Esophagus (tissue), 2 donors: ENCODE measurements around the gene KRT6A. TPM values are rescaled to one million over a fixed set of nuclear protein-coding genes. Genes with fewer than 3 reads are reported as not detected.

Experiments used
- H3K27ac ChIP-seq, 2 donors: one replicate each; pipeline ENCODE4 v1.5.1; 2013; ENCODE audit warnings: low read depth in 2 of 2, mild to moderate bottlenecking in 2 of 2, inconsistent platforms in 1 of 2, low read length in 1 of 2, moderate library complexity in 1 of 2
- H3K27me3 ChIP-seq, 2 donors: one replicate each; pipeline ENCODE4 v1.6.1; 2013; ENCODE audit warnings: low read length in 2 of 2, control low read depth in 1 of 2, mild to moderate bottlenecking in 1 of 2; ENCODE audit not compliant: insufficient read depth in 2 of 2, control insufficient read depth in 1 of 2
- H3K36me3 ChIP-seq, 2 donors: one replicate each; pipeline ENCODE4 v1.6.1; 2013; ENCODE audit warnings: low read length in 1 of 2; ENCODE audit not compliant: control insufficient read depth in 2 of 2, insufficient read depth in 2 of 2
- H3K4me1 ChIP-seq, 2 donors: one replicate each; pipeline ENCODE4 v1.6.1; 2013; ENCODE audit warnings: low read length in 1 of 2; ENCODE audit not compliant: control insufficient read depth in 2 of 2, insufficient read depth in 2 of 2
- H3K4me3 ChIP-seq, 2 donors: one replicate each; pipeline ENCODE4 v1.5.1; 2013; ENCODE audit warnings: low read length in 2 of 2, mild to moderate bottlenecking in 2 of 2, low read depth in 1 of 2, moderate library complexity in 1 of 2
- H3K9me3 ChIP-seq, 2 donors: one replicate each; pipeline ENCODE4 v1.6.1; 2013; ENCODE audit warnings: mild to moderate bottlenecking in 2 of 2, low read depth in 1 of 2, low read length in 1 of 2, moderate library complexity in 1 of 2; ENCODE audit not compliant: control insufficient read depth in 2 of 2, insufficient read depth in 1 of 2
- WGBS, 2 donors: extraction: QIAGEN DNeasy Blood & Tissue Kit; methylation state at CpG; one replicate each; pipeline ENCODE4 v1.1.7; 2013; 5-methylcytosine and 5-hydroxymethylcytosine counted together
- polyA plus RNA-seq, 2 donors: library from polyadenylated mRNA; stranded (reverse); fragments of 200-250 nt; gene quantifications; one replicate each; pipeline ENCODE4 v1.2.3, GENCODE V29; 2013
- donor health status: healthy with polysubstance abuse.
- donor health status: Bipolar disorder and iron deficiency.

KRT6A gene
- polyA plus RNA-seq, 2 donors, result 945 to 7,628 TPM

- no peaks in the 10 kb centered on the region for H3K36me3 ChIP-seq
- peaks cover 0 to 2% of the 10 kb centered on the region in 2 donors for H3K4me1 ChIP-seq
- WGBS, 2 donors, result 62 to 71% methylated on average over 10 of the region's 10 CpGs
- no peak overlapping the region for H3K4me3 ChIP-seq
- no peaks in the 10 kb centered on the region for H3K27me3 ChIP-seq
- no peak overlapping the region for H3K27ac ChIP-seq
- no peaks in the 10 kb centered on the region for H3K9me3 ChIP-seq
Observed at GRCh38 chr12:52533686-52534470, 40.8 kb upstream of the KRT6A start.

DNA sequence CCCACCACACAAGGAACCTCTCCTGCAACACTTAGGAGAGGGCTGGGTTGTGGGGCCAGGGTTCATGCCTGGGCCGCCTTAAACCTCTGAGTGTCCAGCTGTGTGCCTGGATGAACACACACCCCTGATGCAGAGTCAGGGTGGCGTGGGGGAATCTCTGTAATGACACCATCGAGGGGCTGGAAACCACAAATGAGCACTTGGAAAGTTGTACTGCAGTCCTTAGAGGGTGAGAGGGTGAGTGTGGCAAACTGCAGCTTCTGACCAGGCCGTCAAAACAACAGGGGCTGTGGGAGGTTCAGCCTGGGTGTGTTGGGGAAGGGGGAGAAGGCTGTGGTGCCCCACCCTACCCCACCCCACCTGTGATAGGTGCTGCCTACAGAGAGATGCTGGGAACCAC, 39.6 kb upstream of the KRT6A start:
- WGBS, 2 donors, result 61 to 69% methylated on average over 4 of the region's 4 CpGs
- Histone ChIP-seq H3K27ac (no peak overlapping the region), H3K27me3 (no peaks in the 10 kb centered on the region), H3K4me1 (peaks cover 0 to 2% of the 10 kb centered on the region in 2 donors), H3K9me3 (no peaks in the 10 kb centered on the region), H3K36me3 (no peaks in the 10 kb centered on the region), H3K4me3 (no peak overlapping the region)

DNA sequence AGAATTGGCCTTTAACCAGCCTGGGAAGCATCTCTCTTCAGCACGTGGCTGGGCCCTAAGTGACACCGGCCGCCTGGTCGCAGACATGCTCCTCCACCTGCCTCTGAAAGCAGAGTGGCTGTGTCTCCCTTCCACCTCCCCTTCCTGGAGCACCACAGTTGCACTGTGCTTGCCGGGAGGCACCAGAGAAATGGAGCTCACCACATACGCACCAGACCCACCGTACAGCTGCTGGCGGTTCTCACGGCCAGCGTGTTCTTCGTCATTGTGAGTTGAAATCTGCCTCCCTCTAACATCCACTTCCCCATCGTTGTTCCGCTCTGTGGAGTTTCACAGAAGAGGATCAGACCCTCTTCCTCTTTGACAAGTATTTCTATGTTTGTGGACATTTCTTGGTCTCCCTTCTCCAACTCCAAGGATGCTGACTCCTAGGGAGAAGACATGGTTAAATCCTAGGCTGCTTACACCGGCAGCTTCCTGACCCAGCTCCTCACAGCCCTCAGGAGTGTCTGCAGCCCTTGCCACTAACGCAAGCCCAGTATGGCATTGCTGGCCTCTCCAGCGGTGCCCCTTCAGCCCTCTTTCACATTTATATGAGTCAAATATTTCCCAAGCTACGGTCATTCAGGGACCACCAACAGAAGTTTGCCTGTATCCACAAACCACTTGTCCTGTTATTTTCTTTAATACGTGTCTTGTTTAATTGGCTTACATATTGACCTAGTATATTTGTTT, 38.7 kb upstream of the KRT6A start:
- Histone ChIP-seq H3K27ac (no peak overlapping the region), H3K36me3 (no peaks in the 10 kb centered on the region), H3K4me3 (no peak overlapping the region), H3K4me1 (no peaks in the 10 kb centered on the region), H3K27me3 (no peaks in the 10 kb centered on the region), H3K9me3 (no peaks in the 10 kb centered on the region)
- WGBS, 2 donors, result 65 to 79% methylated on average over 18 of the region's 18 CpGs

- Histone ChIP-seq H3K27ac (no peak overlapping the region), H3K9me3 (no peaks in the 10 kb centered on the region), H3K36me3 (no peaks in the 10 kb centered on the region), H3K4me3 (no peak overlapping the region), H3K4me1 (peaks cover 0 to 5% of the 10 kb centered on the region in 2 donors), H3K27me3 (no peaks in the 10 kb centered on the region)
- 82 to 86% methylated on average over 2 of the region's 2 CpGs for WGBS, 2 donors
Observed at GRCh38 chr12:52530905-52531304, 37.8 kb upstream of the KRT6A start.

GRCh38 chr12:52530366-52530765, 37.3 kb upstream of the KRT6A start:
- WGBS, 2 donors, result 71 to 75% methylated on average over 2 of the region's 2 CpGs
- Histone ChIP-seq H3K4me1 (peaks cover 0 to 10% of the 10 kb centered on the region in 2 donors), H3K27me3 (no peaks in the 10 kb centered on the region), H3K4me3 (no peak overlapping the region), H3K36me3 (no peaks in the 10 kb centered on the region), H3K27ac (no peak overlapping the region), H3K9me3 (no peaks in the 10 kb centered on the region)

GRCh38 chr12:52529846-52530245, 36.8 kb upstream of the KRT6A start:
- 94 to 95% methylated on average over 9 of the region's 9 CpGs for WGBS, 2 donors
- no peaks in the 10 kb centered on the region for H3K27me3 ChIP-seq
- H3K4me1 ChIP-seq, result peaks cover 0 to 11% of the 10 kb centered on the region in 2 donors
- no peak overlapping the region for H3K27ac ChIP-seq
- H3K36me3 ChIP-seq, result no peaks in the 10 kb centered on the region
- H3K4me3 ChIP-seq, result no peak overlapping the region
- no peaks in the 10 kb centered on the region for H3K9me3 ChIP-seq

- Histone ChIP-seq H3K27ac (no peak overlapping the region), H3K36me3 (no peaks in the 10 kb centered on the region), H3K4me3 (no peak overlapping the region), H3K27me3 (no peaks in the 10 kb centered on the region), H3K4me1 (peaks cover 0 to 13% of the 10 kb centered on the region in 2 donors), H3K9me3 (no peaks in the 10 kb centered on the region)
- WGBS, 2 donors, result 91 to 98% methylated on average over 2 of the region's 2 CpGs
Observed at GRCh38 chr12:52529417-52529816, 36.4 kb upstream of the KRT6A start.

DNA sequence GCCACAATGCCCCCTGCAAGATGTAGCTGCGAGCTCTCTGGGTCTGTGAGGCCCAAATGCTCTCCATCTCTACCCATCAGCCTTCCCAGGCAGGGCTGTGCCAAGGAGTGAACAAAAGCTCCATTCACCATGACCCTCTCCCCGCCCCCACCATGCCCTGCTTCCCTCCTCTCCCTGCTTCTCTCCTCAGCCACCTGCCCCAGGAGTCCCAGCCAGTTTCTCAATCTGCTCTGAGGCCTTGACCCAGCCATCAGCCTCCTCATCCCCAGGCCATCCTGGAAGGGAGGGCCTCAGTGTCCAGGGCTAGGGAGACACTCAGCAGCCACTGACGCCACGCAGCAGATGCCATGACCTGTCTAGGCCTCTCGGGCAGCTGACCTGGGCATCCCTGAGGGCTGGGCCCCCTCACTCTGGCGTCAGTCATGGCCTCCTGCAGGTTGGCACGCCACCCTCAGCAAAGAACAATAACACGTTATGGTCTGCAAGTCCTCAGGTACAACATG, 35.6 kb upstream of the KRT6A start:
- no peaks in the 10 kb centered on the region for H3K9me3 ChIP-seq
- H3K4me3 ChIP-seq, result no peak overlapping the region
- no peaks in the 10 kb centered on the region for H3K36me3 ChIP-seq
- H3K4me1 ChIP-seq, result peaks cover 0 to 18% of the 10 kb centered on the region in 2 donors
- WGBS, 2 donors, result 76 to 82% methylated on average over 8 of the region's 8 CpGs
- H3K27ac ChIP-seq, result no peak overlapping the region
- no peaks in the 10 kb centered on the region for H3K27me3 ChIP-seq

GRCh38 chr12:52527121-52527800, 34.2 kb upstream of the KRT6A start:
- Histone ChIP-seq H3K4me3 (no peak overlapping the region), H3K27me3 (no peaks in the 10 kb centered on the region), H3K36me3 (no peaks in the 10 kb centered on the region), H3K9me3 (no peaks in the 10 kb centered on the region), H3K4me1 (peaks cover 0 to 20% of the 10 kb centered on the region in 2 donors), H3K27ac (no peak overlapping the region)
- 48 to 59% methylated on average over 4 of the region's 4 CpGs for WGBS, 2 donors
